SK-N-MC (cell line): ENCODE measurements around the gene ATXN10.

Source experiments
- EZH2 ChIP-seq: fragments of 200-600 bp; sonication (generic); IDR thresholded peaks from one replicate; pipeline ENCODE4 v1.6.1; 2017; ENCODE audit warnings: antibody characterized with exemption
- FOXP2 ChIP-seq: optimal IDR thresholded peaks from 2 replicates; pipeline ENCODE3; 2011; ENCODE audit warnings: mild to moderate bottlenecking, moderate library complexity; ENCODE audit not compliant: insufficient read depth; ENCODE audit errors: extremely low read length, control extremely low read depth
- POLR2AphosphoS5 ChIP-seq: IDR thresholded peaks from 2 replicates; pipeline ENCODE4 v1.6.1; 2012; ENCODE audit warnings: mild to moderate bottlenecking, low read depth, low read length, borderline replicate concordance

DNA sequence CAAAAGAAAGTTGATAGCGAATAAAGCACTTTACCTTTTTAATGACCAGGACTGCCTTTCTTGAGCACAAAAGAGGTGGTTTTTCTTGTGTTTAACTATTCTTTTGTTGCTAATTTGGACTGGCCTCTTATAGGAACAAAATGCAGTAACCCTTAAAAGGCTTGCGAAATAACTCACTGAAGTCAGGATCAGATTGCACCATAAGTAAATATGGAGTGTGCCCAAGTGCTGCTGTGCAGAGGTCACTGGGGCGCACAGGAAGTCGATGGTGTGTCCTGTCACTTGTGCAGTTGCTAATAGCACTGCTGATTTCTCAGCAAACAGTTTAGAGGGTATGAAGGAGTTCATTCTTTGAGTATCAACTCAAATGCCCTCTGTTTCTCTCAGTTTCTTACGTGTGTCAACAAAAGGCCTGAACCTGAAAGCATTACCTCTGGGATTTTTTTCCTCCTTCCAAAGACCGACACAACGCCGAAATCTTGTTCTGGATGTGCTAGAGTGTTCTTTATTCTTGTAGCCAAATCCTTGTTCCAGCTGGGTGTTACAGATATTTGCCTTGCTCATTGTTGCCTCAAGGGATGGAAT lies 71.3 kb downstream of the ATXN10 start:
- TF ChIP-seq POLR2AphosphoS5 (no peak), EZH2 (no peak), FOXP2 (no peak)
